WTC11 (cell line): ENCODE results near the gene SRD5A1. TPM values are rescaled to one million over a fixed set of nuclear protein-coding genes. Genes with fewer than 3 reads are reported as not detected.

ENCODE experiments used
- ATAC-seq: fragments of 200-7000 bp; cut with Tn5 transposase; 2 replicates; pipeline ENCODE4 v1.10.0; 2021; ENCODE audit warnings: mild to moderate bottlenecking, moderate library complexity
- CTCF ChIA-PET: fragments of 300-600 bp; sonication (Branson Sonifier 250); formaldehyde crosslinking; loops from one replicate; lab custom pipeline; 2021; ENCODE audit warnings: antibody characterized with exemption; lab: Charles Lee
- POLR2A ChIA-PET: fragments of 350-600 bp; sonication (Branson Sonifier 250); formaldehyde crosslinking; loops from one replicate; lab custom pipeline; 2021; ENCODE audit warnings: antibody characterized with exemption; lab: Charles Lee
- DNase-seq: peaks from one replicate; pipeline ENCODE4 v3.0.0; 2021; ENCODE audit warnings: low spot score
- H3K27ac Mint-ChIP-seq: 2 replicates; pipeline ENCODE4 v1.8.0; 2021; ENCODE audit warnings: mixed read lengths
- H3K27me3 Mint-ChIP-seq: 2 replicates; pipeline ENCODE4 v1.8.0; 2021; ENCODE audit warnings: low read depth, mild to moderate bottlenecking, moderate library complexity, mixed read lengths
- H3K36me3 Mint-ChIP-seq: 2 replicates; pipeline ENCODE4 v1.8.0; 2021; ENCODE audit warnings: mixed read lengths
- H3K4me1 Mint-ChIP-seq: 2 replicates; pipeline ENCODE4 v1.8.0; 2022; ENCODE audit warnings: mixed read lengths
- H3K4me3 Mint-ChIP-seq: 2 replicates; pipeline ENCODE4 v1.8.0; 2021; ENCODE audit warnings: mild to moderate bottlenecking, moderate library complexity, mixed read lengths
- H3K9me3 Mint-ChIP-seq: 2 replicates; pipeline ENCODE4 v1.8.0; 2021; ENCODE audit warnings: mixed read lengths
- ELF4 ChIP-seq: sonication (generic); formaldehyde crosslinking; IDR thresholded peaks from 2 replicates; pipeline ENCODE4 v1.8.1; 2022; ENCODE audit warnings: low read depth, mild to moderate bottlenecking, moderate library complexity, missing genetic modification reagents
- GTF2I ChIP-seq: fragments of 250-450 bp; sonication (Bioruptor Pico); conservative IDR thresholded peaks from 2 replicates; pipeline ENCODE4 v1.4.0; 2021; ENCODE audit warnings: mild to moderate bottlenecking
- HMGA2 ChIP-seq: fragments of 250-450 bp; sonication (Bioruptor Pico); IDR thresholded peaks from 2 replicates; pipeline ENCODE4 v1.4.0; 2021; ENCODE audit warnings: mild to moderate bottlenecking, moderate library complexity
- NR3C1 ChIP-seq: sonication (generic); formaldehyde crosslinking; conservative IDR thresholded peaks from 2 replicates; pipeline ENCODE4 v1.8.1; 2023; ENCODE audit warnings: low read depth, mild to moderate bottlenecking, missing genetic modification reagents
- TP53 ChIP-seq: sonication (generic); formaldehyde crosslinking; IDR thresholded peaks from 2 replicates; pipeline ENCODE4 v1.8.1; 2023; ENCODE audit warnings: mild to moderate bottlenecking, missing genetic modification reagents
- ZBTB21 ChIP-seq: sonication (generic); formaldehyde crosslinking; IDR thresholded peaks from 2 replicates; pipeline ENCODE4 v1.8.1; 2023; ENCODE audit warnings: mild to moderate bottlenecking, missing genetic modification reagents, borderline replicate concordance
- total RNA-seq: library from RNA; stranded (reverse); gene quantifications from 3 replicates; pipeline ENCODE4 v1.2.3, GENCODE V29; 2021
- TF ChIP-seq, protein P1 (sequence below): sonication (generic); formaldehyde crosslinking; IDR thresholded peaks from 2 replicates; pipeline ENCODE4 v1.8.1; 2023; ENCODE audit warnings: mild to moderate bottlenecking, missing genetic modification reagents
- TF ChIP-seq, protein P2 (sequence below): sonication (generic); formaldehyde crosslinking; IDR thresholded peaks from 2 replicates; pipeline ENCODE4 v1.8.1; 2023; ENCODE audit warnings: mild to moderate bottlenecking, missing genetic modification reagents, moderate library complexity
- TF ChIP-seq, protein P3 (sequence below): sonication (generic); formaldehyde crosslinking; IDR thresholded peaks from 2 replicates; pipeline ENCODE4 v1.8.0; 2022; ENCODE audit warnings: mild to moderate bottlenecking, missing genetic modification reagents
- TF ChIP-seq, protein P4 (sequence below): sonication (generic); formaldehyde crosslinking; IDR thresholded peaks from 2 replicates; pipeline ENCODE4 v1.8.0; 2022; ENCODE audit warnings: missing genetic modification reagents
- TF ChIP-seq, protein P5 (sequence below): fragments of 200-600 bp; IDR thresholded peaks from 2 replicates; pipeline ENCODE4 v1.8.0; 2022; ENCODE audit warnings: antibody characterized with exemption
- TF ChIP-seq, protein P6 (sequence below): sonication (generic); formaldehyde crosslinking; IDR thresholded peaks from 2 replicates; pipeline ENCODE4 v1.8.0; 2022; ENCODE audit warnings: mild to moderate bottlenecking, missing genetic modification reagents
- TF ChIP-seq, protein P7 (sequence below): fragments of 250-450 bp; sonication (Bioruptor Pico); IDR thresholded peaks from 2 replicates; pipeline ENCODE4 v1.9.0; 2021; ENCODE audit warnings: moderate library complexity, mild to moderate bottlenecking, inconsistent platforms, borderline replicate concordance
- TF ChIP-seq, protein P8 (sequence below): sonication (generic); formaldehyde crosslinking; IDR thresholded peaks from 2 replicates; pipeline ENCODE4 v1.8.0; 2022; ENCODE audit warnings: mild to moderate bottlenecking, missing genetic modification reagents

Gene SRD5A1
- total RNA-seq, 1 experiment from 2014 or later = 36.9 TPM

DNA sequence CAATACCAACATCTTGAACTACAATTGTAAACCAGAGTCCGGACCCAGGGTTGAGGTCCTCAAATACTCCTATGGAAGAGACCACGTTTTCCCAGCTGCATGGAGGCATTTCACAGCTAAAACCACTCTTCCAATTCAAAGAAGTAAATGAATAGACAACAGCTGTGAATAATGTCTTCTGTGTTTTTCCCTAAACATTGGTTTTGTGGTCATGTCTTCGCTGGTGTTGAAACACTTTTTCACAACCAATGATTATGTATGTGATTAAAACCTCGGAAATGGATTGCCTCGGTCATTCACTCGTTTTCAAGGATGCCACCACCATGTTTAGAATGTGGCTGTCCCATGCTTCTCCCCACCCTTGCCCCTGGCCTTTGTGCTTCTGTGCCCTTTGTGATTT lies 70.6 kb downstream of the SRD5A1 start:
- peaks cover 23% of the 10 kb centered on the region for H3K4me1 Mint-ChIP-seq
- CTCF ChIA-PET = no interaction called here
- TF ChIP-seq, protein P1, sequence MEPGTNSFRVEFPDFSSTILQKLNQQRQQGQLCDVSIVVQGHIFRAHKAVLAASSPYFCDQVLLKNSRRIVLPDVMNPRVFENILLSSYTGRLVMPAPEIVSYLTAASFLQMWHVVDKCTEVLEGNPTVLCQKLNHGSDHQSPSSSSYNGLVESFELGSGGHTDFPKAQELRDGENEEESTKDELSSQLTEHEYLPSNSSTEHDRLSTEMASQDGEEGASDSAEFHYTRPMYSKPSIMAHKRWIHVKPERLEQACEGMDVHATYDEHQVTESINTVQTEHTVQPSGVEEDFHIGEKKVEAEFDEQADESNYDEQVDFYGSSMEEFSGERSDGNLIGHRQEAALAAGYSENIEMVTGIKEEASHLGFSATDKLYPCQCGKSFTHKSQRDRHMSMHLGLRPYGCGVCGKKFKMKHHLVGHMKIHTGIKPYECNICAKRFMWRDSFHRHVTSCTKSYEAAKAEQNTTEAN = no peak
- no peak for TF ChIP-seq HMGA2 (CRISPR knock-in tag)
- TF ChIP-seq, protein P2, sequence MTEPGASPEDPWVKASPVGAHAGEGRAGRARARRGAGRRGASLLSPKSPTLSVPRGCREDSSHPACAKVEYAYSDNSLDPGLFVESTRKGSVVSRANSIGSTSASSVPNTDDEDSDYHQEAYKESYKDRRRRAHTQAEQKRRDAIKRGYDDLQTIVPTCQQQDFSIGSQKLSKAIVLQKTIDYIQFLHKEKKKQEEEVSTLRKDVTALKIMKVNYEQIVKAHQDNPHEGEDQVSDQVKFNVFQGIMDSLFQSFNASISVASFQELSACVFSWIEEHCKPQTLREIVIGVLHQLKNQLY (CRISPR knock-in tag) = no peak
- no peak for TF ChIP-seq ELF4 (CRISPR knock-in tag)
- TF ChIP-seq, protein P3, sequence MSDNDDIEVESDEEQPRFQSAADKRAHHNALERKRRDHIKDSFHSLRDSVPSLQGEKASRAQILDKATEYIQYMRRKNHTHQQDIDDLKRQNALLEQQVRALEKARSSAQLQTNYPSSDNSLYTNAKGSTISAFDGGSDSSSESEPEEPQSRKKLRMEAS (CRISPR knock-in tag) = no peak
- TF ChIP-seq ZBTB21 (CRISPR knock-in tag) = no peak
- TF ChIP-seq, protein P4, sequence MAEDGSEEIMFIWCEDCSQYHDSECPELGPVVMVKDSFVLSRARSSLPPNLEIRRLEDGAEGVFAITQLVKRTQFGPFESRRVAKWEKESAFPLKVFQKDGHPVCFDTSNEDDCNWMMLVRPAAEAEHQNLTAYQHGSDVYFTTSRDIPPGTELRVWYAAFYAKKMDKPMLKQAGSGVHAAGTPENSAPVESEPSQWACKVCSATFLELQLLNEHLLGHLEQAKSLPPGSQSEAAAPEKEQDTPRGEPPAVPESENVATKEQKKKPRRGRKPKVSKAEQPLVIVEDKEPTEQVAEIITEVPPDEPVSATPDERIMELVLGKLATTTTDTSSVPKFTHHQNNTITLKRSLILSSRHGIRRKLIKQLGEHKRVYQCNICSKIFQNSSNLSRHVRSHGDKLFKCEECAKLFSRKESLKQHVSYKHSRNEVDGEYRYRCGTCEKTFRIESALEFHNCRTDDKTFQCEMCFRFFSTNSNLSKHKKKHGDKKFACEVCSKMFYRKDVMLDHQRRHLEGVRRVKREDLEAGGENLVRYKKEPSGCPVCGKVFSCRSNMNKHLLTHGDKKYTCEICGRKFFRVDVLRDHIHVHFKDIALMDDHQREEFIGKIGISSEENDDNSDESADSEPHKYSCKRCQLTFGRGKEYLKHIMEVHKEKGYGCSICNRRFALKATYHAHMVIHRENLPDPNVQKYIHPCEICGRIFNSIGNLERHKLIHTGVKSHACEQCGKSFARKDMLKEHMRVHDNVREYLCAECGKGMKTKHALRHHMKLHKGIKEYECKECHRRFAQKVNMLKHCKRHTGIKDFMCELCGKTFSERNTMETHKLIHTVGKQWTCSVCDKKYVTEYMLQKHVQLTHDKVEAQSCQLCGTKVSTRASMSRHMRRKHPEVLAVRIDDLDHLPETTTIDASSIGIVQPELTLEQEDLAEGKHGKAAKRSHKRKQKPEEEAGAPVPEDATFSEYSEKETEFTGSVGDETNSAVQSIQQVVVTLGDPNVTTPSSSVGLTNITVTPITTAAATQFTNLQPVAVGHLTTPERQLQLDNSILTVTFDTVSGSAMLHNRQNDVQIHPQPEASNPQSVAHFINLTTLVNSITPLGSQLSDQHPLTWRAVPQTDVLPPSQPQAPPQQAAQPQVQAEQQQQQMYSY (CRISPR knock-in tag) = no peak
- TF ChIP-seq, protein P5, sequence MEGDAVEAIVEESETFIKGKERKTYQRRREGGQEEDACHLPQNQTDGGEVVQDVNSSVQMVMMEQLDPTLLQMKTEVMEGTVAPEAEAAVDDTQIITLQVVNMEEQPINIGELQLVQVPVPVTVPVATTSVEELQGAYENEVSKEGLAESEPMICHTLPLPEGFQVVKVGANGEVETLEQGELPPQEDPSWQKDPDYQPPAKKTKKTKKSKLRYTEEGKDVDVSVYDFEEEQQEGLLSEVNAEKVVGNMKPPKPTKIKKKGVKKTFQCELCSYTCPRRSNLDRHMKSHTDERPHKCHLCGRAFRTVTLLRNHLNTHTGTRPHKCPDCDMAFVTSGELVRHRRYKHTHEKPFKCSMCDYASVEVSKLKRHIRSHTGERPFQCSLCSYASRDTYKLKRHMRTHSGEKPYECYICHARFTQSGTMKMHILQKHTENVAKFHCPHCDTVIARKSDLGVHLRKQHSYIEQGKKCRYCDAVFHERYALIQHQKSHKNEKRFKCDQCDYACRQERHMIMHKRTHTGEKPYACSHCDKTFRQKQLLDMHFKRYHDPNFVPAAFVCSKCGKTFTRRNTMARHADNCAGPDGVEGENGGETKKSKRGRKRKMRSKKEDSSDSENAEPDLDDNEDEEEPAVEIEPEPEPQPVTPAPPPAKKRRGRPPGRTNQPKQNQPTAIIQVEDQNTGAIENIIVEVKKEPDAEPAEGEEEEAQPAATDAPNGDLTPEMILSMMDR = no peak
- TF ChIP-seq, protein P6, sequence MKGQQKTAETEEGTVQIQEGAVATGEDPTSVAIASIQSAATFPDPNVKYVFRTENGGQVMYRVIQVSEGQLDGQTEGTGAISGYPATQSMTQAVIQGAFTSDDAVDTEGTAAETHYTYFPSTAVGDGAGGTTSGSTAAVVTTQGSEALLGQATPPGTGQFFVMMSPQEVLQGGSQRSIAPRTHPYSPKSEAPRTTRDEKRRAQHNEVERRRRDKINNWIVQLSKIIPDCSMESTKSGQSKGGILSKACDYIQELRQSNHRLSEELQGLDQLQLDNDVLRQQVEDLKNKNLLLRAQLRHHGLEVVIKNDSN = no peak
- no peak for TF ChIP-seq GTF2I (CRISPR knock-in tag)
- TF ChIP-seq, protein P7, sequence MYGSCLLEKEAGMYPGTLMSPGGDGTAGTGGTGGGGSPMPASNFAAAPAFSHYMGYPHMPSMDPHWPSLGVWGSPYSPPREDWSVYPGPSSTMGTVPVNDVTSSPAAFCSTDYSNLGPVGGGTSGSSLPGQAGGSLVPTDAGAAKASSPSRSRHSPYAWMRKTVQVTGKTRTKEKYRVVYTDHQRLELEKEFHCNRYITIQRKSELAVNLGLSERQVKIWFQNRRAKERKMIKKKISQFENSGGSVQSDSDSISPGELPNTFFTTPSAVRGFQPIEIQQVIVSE (CRISPR knock-in tag) = no peak
- no peak for TF ChIP-seq NR3C1
- TF ChIP-seq, protein P8, sequence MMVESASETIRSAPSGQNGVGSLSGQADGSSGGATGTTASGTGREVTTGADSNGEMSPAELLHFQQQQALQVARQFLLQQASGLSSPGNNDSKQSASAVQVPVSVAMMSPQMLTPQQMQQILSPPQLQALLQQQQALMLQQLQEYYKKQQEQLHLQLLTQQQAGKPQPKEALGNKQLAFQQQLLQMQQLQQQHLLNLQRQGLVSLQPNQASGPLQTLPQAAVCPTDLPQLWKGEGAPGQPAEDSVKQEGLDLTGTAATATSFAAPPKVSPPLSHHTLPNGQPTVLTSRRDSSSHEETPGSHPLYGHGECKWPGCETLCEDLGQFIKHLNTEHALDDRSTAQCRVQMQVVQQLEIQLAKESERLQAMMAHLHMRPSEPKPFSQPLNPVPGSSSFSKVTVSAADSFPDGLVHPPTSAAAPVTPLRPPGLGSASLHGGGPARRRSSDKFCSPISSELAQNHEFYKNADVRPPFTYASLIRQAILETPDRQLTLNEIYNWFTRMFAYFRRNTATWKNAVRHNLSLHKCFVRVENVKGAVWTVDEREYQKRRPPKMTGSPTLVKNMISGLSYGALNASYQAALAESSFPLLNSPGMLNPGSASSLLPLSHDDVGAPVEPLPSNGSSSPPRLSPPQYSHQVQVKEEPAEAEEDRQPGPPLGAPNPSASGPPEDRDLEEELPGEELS (CRISPR knock-in tag) = no peak
- no peak for TF ChIP-seq TP53 (CRISPR knock-in tag)
- TF ChIP-seq, all 79 proteins: peak for 0
- H3K27me3 Mint-ChIP-seq = peaks cover 2% of the 10 kb centered on the region
- H3K9me3 Mint-ChIP-seq = no peaks in the 10 kb centered on the region
- ATAC-seq (no peak), DNase-seq (no peak)
- no peaks in the 10 kb centered on the region for H3K36me3 Mint-ChIP-seq
- H3K27ac Mint-ChIP-seq = no peak overlapping the region
- H3K4me3 Mint-ChIP-seq = no peak overlapping the region
- POLR2A ChIA-PET = interaction anchor here (0.7 kb wide), 1 partner anchor 23 kb away, joined by 4 read pairs; no protein-coding TSS in a partner anchor
